Mesendoderm (in vitro differentiated cells): Measurements from ENCODE around the gene MAPK9.

Source experiments
- DNase-seq: peaks from one replicate; pipeline ENCODE4 v3.0.0; 2013
- H2AK5ac ChIP-seq: 2 replicates; pipeline ENCODE4 v1.6.1; 2013; ENCODE audit warnings: low read length, inconsistent platforms
- H2BK120ac ChIP-seq: 2 replicates; pipeline ENCODE4 v1.6.1; 2013; ENCODE audit warnings: low read depth, mild to moderate bottlenecking, low read length, moderate library complexity, mixed read lengths
- H2BK15ac ChIP-seq: replicated peaks from 2 replicates; pipeline ENCODE4 v1.6.1; 2013; ENCODE audit warnings: low read depth, mild to moderate bottlenecking, moderate library complexity
- H2BK5ac ChIP-seq: 2 replicates; pipeline ENCODE4 v1.6.1; 2013; ENCODE audit warnings: low read length, inconsistent platforms
- H3K18ac ChIP-seq: 2 replicates; pipeline ENCODE4 v1.6.1; 2013; ENCODE audit warnings: mild to moderate bottlenecking, low read length, mixed read lengths
- H3K23ac ChIP-seq: one replicate; pipeline ENCODE4 v1.6.1; 2013; ENCODE audit warnings: low read length
- H3K27ac ChIP-seq: 2 replicates; pipeline ENCODE4 v1.5.1; 2013; ENCODE audit warnings: low read depth, mild to moderate bottlenecking, inconsistent platforms, low read length, moderate library complexity
- H3K27me3 ChIP-seq: 2 replicates; pipeline ENCODE4 v1.6.1; 2013; ENCODE audit warnings: low read length, control low read depth, mild to moderate bottlenecking, inconsistent platforms; ENCODE audit not compliant: insufficient read depth, poor library complexity
- H3K36me3 ChIP-seq: 2 replicates; pipeline ENCODE4 v1.6.1; 2013; ENCODE audit warnings: low read length, inconsistent platforms; ENCODE audit not compliant: control insufficient read depth, insufficient read depth
- H3K4ac ChIP-seq: one replicate; pipeline ENCODE4 v1.6.1; 2013; ENCODE audit warnings: low read depth, mild to moderate bottlenecking, low read length, moderate library complexity
- H3K4me1 ChIP-seq: 2 replicates; pipeline ENCODE4 v1.6.1; 2013; ENCODE audit warnings: low read depth, low read length, inconsistent platforms; ENCODE audit not compliant: control insufficient read depth
- H3K4me2 ChIP-seq: 2 replicates; pipeline ENCODE4 v1.6.1; 2013; ENCODE audit warnings: low read length
- H3K4me3 ChIP-seq: 2 replicates; pipeline ENCODE4 v1.5.1; 2013; ENCODE audit warnings: mild to moderate bottlenecking, low read length
- H3K56ac ChIP-seq: one replicate; pipeline ENCODE4 v1.6.1; 2013; ENCODE audit warnings: low read length
- H3K79me1 ChIP-seq: 2 replicates; pipeline ENCODE4 v1.6.1; 2013; ENCODE audit warnings: low read length, inconsistent platforms
- H3K79me2 ChIP-seq: 2 replicates; pipeline ENCODE4 v1.6.1; 2013; ENCODE audit warnings: mild to moderate bottlenecking, low read length; ENCODE audit not compliant: control insufficient read depth, insufficient read depth
- H3K9ac ChIP-seq: 2 replicates; pipeline ENCODE4 v1.6.1; 2013; ENCODE audit warnings: low read length, inconsistent platforms
- H4K5ac ChIP-seq: one replicate; pipeline ENCODE4 v1.6.1; 2013; ENCODE audit warnings: low read length
- H4K8ac ChIP-seq: one replicate; pipeline ENCODE4 v1.6.1; 2013; ENCODE audit warnings: low read depth, mild to moderate bottlenecking, control low read depth, low read length, moderate library complexity
- WGBS: extraction: QIAGEN DNeasy Blood & Tissue Kit; methylation state at CpG from one replicate; pipeline ENCODE4 v1.1.7; 2013; ENCODE audit warnings: low lambda C conversion rate, missing lambda C conversion rate; ENCODE audit not compliant: insufficient coverage; ENCODE audit errors: extremely low coverage; 5-methylcytosine and 5-hydroxymethylcytosine counted together

Gene MAPK9

GRCh38 chr5:180197016-180197702, 94.7 kb downstream of the MAPK9 start:
- H2AK5ac ChIP-seq: no peak overlapping the region

DNA sequence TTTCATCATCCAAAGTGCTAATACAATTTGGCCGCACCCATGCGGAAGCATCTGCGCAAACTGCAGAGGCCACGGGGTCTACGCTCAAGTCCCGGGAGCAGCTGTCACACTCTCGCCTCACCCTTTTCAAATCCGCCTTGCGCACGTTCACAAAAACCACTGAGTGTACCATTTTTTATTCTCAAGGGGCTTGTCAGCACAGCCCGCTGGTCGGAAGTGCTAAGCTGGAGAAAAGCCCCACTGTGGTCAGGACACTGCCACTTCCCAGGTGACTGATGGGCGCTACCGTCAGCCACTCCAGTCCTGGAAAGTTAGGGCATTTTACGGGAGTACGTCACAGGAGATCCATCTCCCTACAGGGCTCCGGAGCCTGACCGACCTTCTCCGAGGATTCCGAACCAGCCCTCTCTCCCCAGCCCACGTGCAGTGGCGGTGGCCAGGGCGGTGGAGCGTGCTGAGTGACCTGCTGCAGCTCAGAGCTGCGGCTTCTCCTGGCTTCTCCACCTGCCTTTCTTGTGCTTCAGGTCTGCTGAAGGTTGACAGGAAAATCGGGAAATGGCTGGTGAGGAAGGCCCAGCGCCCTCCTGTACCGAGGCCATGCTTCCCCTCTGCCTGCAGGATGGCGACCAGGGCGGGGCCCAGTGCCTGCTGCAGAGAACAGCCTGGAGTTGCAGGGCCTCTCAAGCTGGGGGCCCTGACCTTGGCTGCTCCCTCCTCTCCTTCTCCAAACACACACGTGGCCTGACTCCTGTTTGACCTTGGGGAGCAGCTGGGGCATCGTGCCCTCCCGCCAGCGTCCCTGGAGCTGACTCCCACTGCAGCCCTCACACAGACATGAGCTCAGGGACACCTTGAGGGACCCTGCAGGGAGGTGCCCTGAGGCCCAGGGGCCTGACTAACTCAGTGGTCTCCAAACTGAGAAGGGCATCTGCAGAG, 97.2 kb downstream of the MAPK9 start:
- no peak overlapping the region for H3K4me3 ChIP-seq
- no peak overlapping the region for H2AK5ac ChIP-seq
- no peaks in the 10 kb centered on the region for H3K79me1 ChIP-seq
- no peak overlapping the region for H4K8ac ChIP-seq
- no peak overlapping the region for H3K4me2 ChIP-seq
- H3K27ac ChIP-seq: no peak overlapping the region
- no peak overlapping the region for H2BK5ac ChIP-seq
- no peaks in the 10 kb centered on the region for H3K36me3 ChIP-seq
- H2BK120ac ChIP-seq: no peak overlapping the region
- H3K4ac ChIP-seq: no peak overlapping the region
- H3K27me3 ChIP-seq: no peaks in the 10 kb centered on the region
- H3K9ac ChIP-seq: no peak overlapping the region
- no CpG with 5 or more reads among the region's 34 CpGs for WGBS
- no peak overlapping the region for H3K56ac ChIP-seq
- H3K4me1 ChIP-seq: no peaks in the 10 kb centered on the region
- H3K79me2 ChIP-seq: no peaks in the 10 kb centered on the region
- no peak overlapping the region for H2BK15ac ChIP-seq
- no peak for DNase-seq
- no peak overlapping the region for H3K23ac ChIP-seq
- H4K5ac ChIP-seq: no peak overlapping the region
- H3K18ac ChIP-seq: no peak overlapping the region

More at GRCh38 chr5:180197016-180197702, 94.7 kb downstream of the MAPK9 start:
- WGBS: no CpG with 5 or more reads among the region's 14 CpGs
- no peak for DNase-seq
- H3K18ac ChIP-seq: no peak overlapping the region
- H3K23ac ChIP-seq: no peak overlapping the region
- H4K5ac ChIP-seq: no peak overlapping the region
- no peak overlapping the region for H3K56ac ChIP-seq
- H3K27ac ChIP-seq: no peak overlapping the region
- H3K36me3 ChIP-seq: no peaks in the 10 kb centered on the region
- H3K4ac ChIP-seq: no peak overlapping the region
- no peaks in the 10 kb centered on the region for H3K27me3 ChIP-seq
- H4K8ac ChIP-seq: no peak overlapping the region
- no peaks in the 10 kb centered on the region for H3K79me2 ChIP-seq
- H3K9ac ChIP-seq: no peak overlapping the region
- H2BK120ac ChIP-seq: no peak overlapping the region
- no peak overlapping the region for H3K4me3 ChIP-seq
- no peaks in the 10 kb centered on the region for H3K4me1 ChIP-seq
- no peak overlapping the region for H3K4me2 ChIP-seq
- no peak overlapping the region for H2BK15ac ChIP-seq
- no peak overlapping the region for H2BK5ac ChIP-seq
- no peaks in the 10 kb centered on the region for H3K79me1 ChIP-seq

- H3K4me1 ChIP-seq: no peaks in the 10 kb centered on the region
- H3K4ac ChIP-seq: no peak overlapping the region
- H3K18ac ChIP-seq: no peak overlapping the region
- no peak overlapping the region for H3K56ac ChIP-seq
- H3K23ac ChIP-seq: no peak overlapping the region
- no peak for DNase-seq
- no peak overlapping the region for H2BK5ac ChIP-seq
- no peak overlapping the region for H4K8ac ChIP-seq
- H2BK15ac ChIP-seq: no peak overlapping the region
- no peaks in the 10 kb centered on the region for H3K79me2 ChIP-seq
- no peak overlapping the region for H4K5ac ChIP-seq
- no peaks in the 10 kb centered on the region for H3K79me1 ChIP-seq
- no peak overlapping the region for H3K9ac ChIP-seq
- no peak overlapping the region for H2BK120ac ChIP-seq
- H3K27me3 ChIP-seq: no peaks in the 10 kb centered on the region
- H3K27ac ChIP-seq: no peak overlapping the region
- H2AK5ac ChIP-seq: no peak overlapping the region
- no peak overlapping the region for H3K4me3 ChIP-seq
- no CpG with 5 or more reads among the region's 24 CpGs for WGBS
- no peaks in the 10 kb centered on the region for H3K36me3 ChIP-seq
- H3K4me2 ChIP-seq: no peak overlapping the region
These were observed 98.0 kb downstream of the MAPK9 start for GRCh38 chr5:180193749-180194375.

- no peak for DNase-seq
- Histone ChIP-seq H3K79me1 (no peaks in the 10 kb centered on the region), H4K5ac (no peak overlapping the region), H3K4me3 (no peak overlapping the region), H4K8ac (no peak overlapping the region), H2BK120ac (no peak overlapping the region), H3K4ac (no peak overlapping the region), H3K27me3 (no peaks in the 10 kb centered on the region), H3K79me2 (no peaks in the 10 kb centered on the region), H3K4me1 (no peaks in the 10 kb centered on the region), H2BK5ac (no peak overlapping the region), H3K9ac (no peak overlapping the region), H2BK15ac (no peak overlapping the region), H3K27ac (no peak overlapping the region), H3K18ac (no peak overlapping the region), H2AK5ac (no peak overlapping the region), H3K36me3 (no peaks in the 10 kb centered on the region), H3K56ac (no peak overlapping the region), H3K4me2 (no peak overlapping the region), H3K23ac (no peak overlapping the region)
- WGBS: no CpG with 5 or more reads among the region's 6 CpGs
These were observed 100.2 kb downstream of the MAPK9 start for GRCh38 chr5:180191716-180192115.

DNA sequence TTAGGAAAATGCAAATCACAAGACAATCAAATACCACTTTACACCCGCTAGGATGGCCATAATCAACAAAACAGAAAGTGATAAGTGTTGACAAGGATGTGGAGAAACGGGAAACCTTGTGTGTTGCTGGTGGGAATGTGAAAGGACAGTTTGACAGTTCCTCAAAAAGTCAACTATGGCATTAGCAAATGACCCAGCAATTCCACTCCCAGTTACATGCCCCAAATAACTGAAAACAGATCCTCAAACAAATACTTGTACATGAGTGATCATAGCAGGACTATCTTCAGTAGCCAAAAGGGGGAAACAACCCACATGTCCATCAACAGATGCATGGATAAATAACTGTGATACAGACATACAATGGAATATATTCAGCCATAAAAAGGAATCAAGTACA, 104.1 kb downstream of the MAPK9 start:
- no peak overlapping the region for H3K27ac ChIP-seq
- no peaks in the 10 kb centered on the region for H3K4me1 ChIP-seq
- H4K5ac ChIP-seq: no peak overlapping the region
- H3K18ac ChIP-seq: no peak overlapping the region
- H3K9ac ChIP-seq: no peak overlapping the region
- no peak overlapping the region for H3K56ac ChIP-seq
- WGBS: no CpG with 5 or more reads among the region's 2 CpGs
- H3K36me3 ChIP-seq: no peaks in the 10 kb centered on the region
- no peak overlapping the region for H2BK15ac ChIP-seq
- no peak overlapping the region for H3K23ac ChIP-seq
- no peak overlapping the region for H2AK5ac ChIP-seq
- H2BK120ac ChIP-seq: no peak overlapping the region
- no peak overlapping the region for H4K8ac ChIP-seq
- no peaks in the 10 kb centered on the region for H3K79me2 ChIP-seq
- H3K4me3 ChIP-seq: no peak overlapping the region
- no peak for DNase-seq
- H3K4ac ChIP-seq: no peak overlapping the region
- H3K4me2 ChIP-seq: no peak overlapping the region
- H3K79me1 ChIP-seq: no peaks in the 10 kb centered on the region
- no peak overlapping the region for H2BK5ac ChIP-seq
- no peaks in the 10 kb centered on the region for H3K27me3 ChIP-seq
